Measurements from ENCODE around the gene PCDH9. TPM values are rescaled to one million over a fixed set of nuclear protein-coding genes. Genes with fewer than 3 reads are reported as not detected.

The PCDH9 gene
- total and polyA plus RNA-seq, 9 donors, result 0.18 to 6.5 (median 1.3) TPM

- H3K4me1 ChIP-seq (ENCODE audit: insufficient read depth), result no peaks in the 10 kb centered on the region
- no peak for DNase-seq
- H3K27me3 ChIP-seq, result no peaks in the 10 kb centered on the region
- intact Hi-C loops (cut with DNase I), result no loop called here
- no peak overlapping the region for H3K27ac ChIP-seq
- no peak overlapping the region for H3K4me3 ChIP-seq
- no peaks in the 10 kb centered on the region for H3K9me3 ChIP-seq
- no peak for TF ChIP-seq CTCF (IDR thresholded peaks at IDR 0.05)
- no peaks in the 10 kb centered on the region for H3K36me3 ChIP-seq
Measured at GRCh38 chr13:66714795-66715194, 515.3 kb downstream of the PCDH9 start.

- Histone ChIP-seq H3K27ac (no peak overlapping the region), H3K36me3 (no peaks in the 10 kb centered on the region), H3K27me3 (no peaks in the 10 kb centered on the region), H3K4me3 (no peak overlapping the region), H3K4me1 (ENCODE audit: insufficient read depth) (no peaks in the 10 kb centered on the region), H3K9me3 (no peaks in the 10 kb centered on the region)
- no peak for DNase-seq
- TF ChIP-seq POLR2A (IDR thresholded peaks at IDR 0.05) (no peak), EP300 (IDR thresholded peaks at IDR 0.05) (no peak), CTCF (IDR thresholded peaks at IDR 0.05) (no peak)
- WGBS, 3 donors, result 74 to 88% (median 88%) methylated on average over 2 of the region's 2 CpGs
- intact Hi-C loops (cut with DNase I), result no loop called here
Measured at GRCh38 chr13:66704110-66704509, 526.0 kb downstream of the PCDH9 start.

GRCh38 chr13:66703597-66703996, 526.5 kb downstream of the PCDH9 start:
- Histone ChIP-seq H3K36me3 (no peaks in the 10 kb centered on the region), H3K27me3 (no peaks in the 10 kb centered on the region), H3K4me3 (no peak overlapping the region), H3K27ac (no peak overlapping the region), H3K9me3 (no peaks in the 10 kb centered on the region), H3K4me1 (ENCODE audit: insufficient read depth) (no peaks in the 10 kb centered on the region)
- no peak for TF ChIP-seq EP300 (IDR thresholded peaks at IDR 0.05)
- TF ChIP-seq POLR2A (IDR thresholded peaks at IDR 0.05), result no peak
- no peak for TF ChIP-seq CTCF (IDR thresholded peaks at IDR 0.05)
- 85 to 90% (median 87%) methylated on average over 3 of the region's 3 CpGs for WGBS, 3 donors
- DNase-seq, result no peak
- intact Hi-C loops (cut with DNase I), result no loop called here

GRCh38 chr13:66700117-66700601, 530.0 kb downstream of the PCDH9 start:
- no peak overlapping the region for H3K4me3 ChIP-seq
- no peak overlapping the region for H3K27ac ChIP-seq
- H3K4me1 ChIP-seq (ENCODE audit: insufficient read depth), result no peaks in the 10 kb centered on the region
- no peaks in the 10 kb centered on the region for H3K27me3 ChIP-seq
- DNase-seq, result no peak
- no peaks in the 10 kb centered on the region for H3K36me3 ChIP-seq
- no peaks in the 10 kb centered on the region for H3K9me3 ChIP-seq
- 52 to 76% (median 62%) methylated on average over 8 of the region's 8 CpGs for WGBS, 3 donors
- no peak for TF ChIP-seq EP300 (IDR thresholded peaks at IDR 0.05)
- TF ChIP-seq POLR2A (IDR thresholded peaks at IDR 0.05), result no peak
- no peak for TF ChIP-seq CTCF (IDR thresholded peaks at IDR 0.05)
- intact Hi-C loops (cut with DNase I), result no loop called here

- H3K27me3 ChIP-seq, result no peaks in the 10 kb centered on the region
- no peak overlapping the region for H3K4me3 ChIP-seq
- no peaks in the 10 kb centered on the region for H3K36me3 ChIP-seq
- no peak for DNase-seq
- H3K9me3 ChIP-seq, result no peaks in the 10 kb centered on the region
- no peaks in the 10 kb centered on the region for H3K4me1 ChIP-seq (ENCODE audit: insufficient read depth)
- intact Hi-C loops (cut with DNase I), result no loop called here
- no peak overlapping the region for H3K27ac ChIP-seq
- no peak for TF ChIP-seq EP300 (IDR thresholded peaks at IDR 0.05)
- TF ChIP-seq CTCF (IDR thresholded peaks at IDR 0.05), result no peak
- TF ChIP-seq POLR2A (IDR thresholded peaks at IDR 0.05), result no peak
Measured at GRCh38 chr13:66693656-66694055, 536.5 kb downstream of the PCDH9 start.
